ENCODE measurements around the gene SCUBE3.

SCUBE3 gene

GRCh38 chr6:35195120-35195780 lies 18.5 kb upstream of the SCUBE3 start:
- no peak for DNase-seq (ENCODE audit: extremely low read depth, low read depth)
- TF ChIP-seq, protein P1, sequence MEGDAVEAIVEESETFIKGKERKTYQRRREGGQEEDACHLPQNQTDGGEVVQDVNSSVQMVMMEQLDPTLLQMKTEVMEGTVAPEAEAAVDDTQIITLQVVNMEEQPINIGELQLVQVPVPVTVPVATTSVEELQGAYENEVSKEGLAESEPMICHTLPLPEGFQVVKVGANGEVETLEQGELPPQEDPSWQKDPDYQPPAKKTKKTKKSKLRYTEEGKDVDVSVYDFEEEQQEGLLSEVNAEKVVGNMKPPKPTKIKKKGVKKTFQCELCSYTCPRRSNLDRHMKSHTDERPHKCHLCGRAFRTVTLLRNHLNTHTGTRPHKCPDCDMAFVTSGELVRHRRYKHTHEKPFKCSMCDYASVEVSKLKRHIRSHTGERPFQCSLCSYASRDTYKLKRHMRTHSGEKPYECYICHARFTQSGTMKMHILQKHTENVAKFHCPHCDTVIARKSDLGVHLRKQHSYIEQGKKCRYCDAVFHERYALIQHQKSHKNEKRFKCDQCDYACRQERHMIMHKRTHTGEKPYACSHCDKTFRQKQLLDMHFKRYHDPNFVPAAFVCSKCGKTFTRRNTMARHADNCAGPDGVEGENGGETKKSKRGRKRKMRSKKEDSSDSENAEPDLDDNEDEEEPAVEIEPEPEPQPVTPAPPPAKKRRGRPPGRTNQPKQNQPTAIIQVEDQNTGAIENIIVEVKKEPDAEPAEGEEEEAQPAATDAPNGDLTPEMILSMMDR (IDR thresholded peaks at IDR 0.05; ENCODE audit: low read depth, low read length): no peak

GRCh38 chr6:35197196-35197595 lies 16.6 kb upstream of the SCUBE3 start:
- TF ChIP-seq, protein P1 (IDR thresholded peaks at IDR 0.05; ENCODE audit: low read depth, low read length): no peak
- DNase-seq (ENCODE audit: extremely low read depth, low read depth): no peak

GRCh38 chr6:35199866-35200265 lies 13.9 kb upstream of the SCUBE3 start:
- TF ChIP-seq, protein P1 (IDR thresholded peaks at IDR 0.05; ENCODE audit: low read depth, low read length): no peak
- no peak for DNase-seq (ENCODE audit: extremely low read depth, low read depth)

DNA sequence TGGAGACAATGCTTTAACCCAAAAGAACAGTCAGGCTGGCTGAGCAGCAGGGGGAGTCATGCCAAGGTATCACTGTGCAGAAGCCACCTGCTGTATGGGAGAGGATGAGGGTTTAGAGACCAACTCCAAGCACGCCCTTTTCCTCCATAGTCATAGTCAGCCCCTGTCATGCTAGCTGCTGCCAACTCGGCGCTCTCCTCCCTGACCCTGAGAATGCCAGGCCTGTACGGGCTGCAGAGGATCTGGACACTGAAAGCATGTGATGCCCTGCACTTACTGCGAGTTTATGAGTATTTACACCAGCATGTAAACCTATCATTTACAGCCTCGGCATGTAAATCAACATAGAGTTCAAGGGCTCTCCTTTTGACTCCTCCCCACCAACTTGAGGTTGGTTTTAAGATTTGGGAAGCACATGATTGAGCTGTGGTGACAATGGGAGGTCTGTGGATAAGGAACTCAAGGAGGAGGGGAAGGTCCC lies 11.7 kb upstream of the SCUBE3 start:
- DNase-seq (ENCODE audit: extremely low read depth, low read depth): no peak
- TF ChIP-seq, protein P1 (IDR thresholded peaks at IDR 0.05; ENCODE audit: low read depth, low read length): no peak

- DNase-seq (ENCODE audit: extremely low read depth, low read depth): no peak
- TF ChIP-seq, protein P1 (IDR thresholded peaks at IDR 0.05; ENCODE audit: low read depth, low read length): no peak
Observed at GRCh38 chr6:35203152-35203670, 10.5 kb upstream of the SCUBE3 start.

DNA sequence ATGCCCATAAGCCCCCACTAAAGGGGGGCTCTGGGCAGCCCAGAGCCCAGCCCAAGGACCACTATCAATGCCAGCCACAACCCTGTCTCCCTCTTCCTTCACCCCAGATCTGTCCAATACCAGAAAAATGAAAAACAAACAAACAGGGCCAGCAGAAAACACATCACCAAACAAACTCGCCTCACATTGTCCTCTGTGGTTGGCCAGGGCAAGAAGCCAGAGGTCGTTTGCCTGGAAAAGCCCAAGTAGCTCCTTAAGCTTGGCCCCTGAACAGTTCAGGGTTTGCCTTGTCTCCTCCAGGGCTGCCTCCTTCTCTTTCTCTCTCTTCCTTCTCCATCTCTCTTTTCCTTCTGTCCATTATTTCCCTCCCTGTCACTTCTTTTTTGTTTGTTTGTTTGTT lies 10.1 kb upstream of the SCUBE3 start:
- TF ChIP-seq, protein P1 (IDR thresholded peaks at IDR 0.05; ENCODE audit: low read depth, low read length): no peak
- DNase-seq (ENCODE audit: extremely low read depth, low read depth): no peak

GRCh38 chr6:35206346-35206745 lies 7.4 kb upstream of the SCUBE3 start:
- TF ChIP-seq, protein P1 (IDR thresholded peaks at IDR 0.05; ENCODE audit: low read depth, low read length): no peak
- no peak for DNase-seq (ENCODE audit: extremely low read depth, low read depth)
